Superior temporal gyrus (tissue), 1 donor: Measurements from ENCODE around the gene ZSWIM8.
A peak's percentile ranks its signal among the peaks of the same experiment; 100 is the strongest.
"Not testable (repeated sequence)": the region's sequence is repeated elsewhere in the genome, so short reads cannot be mapped to it uniquely, and the experiment has no call there.

Experiments used
- DNase-seq: peaks from one replicate; pipeline ENCODE4 v3.0.0-alpha.2; 2016; ENCODE audit errors: extremely low spot score

The ZSWIM8 gene

GRCh38 chr10:73785211-73785720, at the start of gene ZSWIM8:
Gene ZSWIM8 (plus strand): TSS chr10:73785606. CDS start chr10:73785879, 273 bp downstream.
- peak; percentile 99 for DNase-seq

- DNase-seq, result not testable (repeated sequence)
Observed at GRCh38 chr10:73740501-73741254, 44.7 kb upstream of the ZSWIM8 start.

- no peak for DNase-seq
Observed at GRCh38 chr10:73742454-73742734, 43.0 kb upstream of the ZSWIM8 start.

GRCh38 chr10:73743327-73743904, 42.0 kb upstream of the ZSWIM8 start:
- DNase-seq, result no peak

- DNase-seq, result peak; percentile 98
Observed at GRCh38 chr10:73743905-73744663, 41.3 kb upstream of the ZSWIM8 start, which contains the start of gene SEC24C. Gene SEC24C (plus strand): TSS chr10:73744372. CDS start chr10:73746833, 2,461 bp downstream.

- no peak for DNase-seq
Observed at GRCh38 chr10:73744664-73744975, 40.8 kb upstream of the ZSWIM8 start.

GRCh38 chr10:73746721-73747120, 38.7 kb upstream of the ZSWIM8 start:
- no peak for DNase-seq

GRCh38 chr10:73750819-73751218, 34.6 kb upstream of the ZSWIM8 start:
- no peak for DNase-seq

GRCh38 chr10:73756183-73756582, 29.2 kb upstream of the ZSWIM8 start:
- DNase-seq, result no peak

- DNase-seq, result no peak
Observed at GRCh38 chr10:73758704-73759511, 26.5 kb upstream of the ZSWIM8 start.

- DNase-seq, result no peak
Observed at GRCh38 chr10:73759512-73760115, 25.8 kb upstream of the ZSWIM8 start.

- DNase-seq, result no peak
Observed at GRCh38 chr10:73761781-73762180, 23.6 kb upstream of the ZSWIM8 start.

GRCh38 chr10:73762915-73763314, 22.5 kb upstream of the ZSWIM8 start:
- no peak for DNase-seq

GRCh38 chr10:73763343-73763742, 22.1 kb upstream of the ZSWIM8 start:
- DNase-seq, result no peak

- DNase-seq, result no peak
Observed at GRCh38 chr10:73765066-73765465, 20.3 kb upstream of the ZSWIM8 start.

- no peak for DNase-seq
Observed at GRCh38 chr10:73768881-73769280, 16.5 kb upstream of the ZSWIM8 start.

- DNase-seq, result no peak
Observed at GRCh38 chr10:73769396-73769795, 16.0 kb upstream of the ZSWIM8 start.

- DNase-seq, result peak; percentile 92
Observed at GRCh38 chr10:73771722-73772280, 13.6 kb upstream of the ZSWIM8 start.

GRCh38 chr10:73772281-73773151, 12.9 kb upstream of the ZSWIM8 start:
- peak; percentile 76 for DNase-seq
